GM04504 (cell line): ENCODE measurements around the gene TGFBR2.
A peak's percentile ranks its signal among the peaks of the same experiment; 100 is the strongest.
"Not testable (repeated sequence)": the region's sequence is repeated elsewhere in the genome, so short reads cannot be mapped to it uniquely, and the experiment has no call there.

Source experiments
- DNase-seq: peaks from one replicate; pipeline ENCODE4 v3.0.0-alpha.2; 2012; ENCODE audit warnings: low read depth

TGFBR2 gene

DNA sequence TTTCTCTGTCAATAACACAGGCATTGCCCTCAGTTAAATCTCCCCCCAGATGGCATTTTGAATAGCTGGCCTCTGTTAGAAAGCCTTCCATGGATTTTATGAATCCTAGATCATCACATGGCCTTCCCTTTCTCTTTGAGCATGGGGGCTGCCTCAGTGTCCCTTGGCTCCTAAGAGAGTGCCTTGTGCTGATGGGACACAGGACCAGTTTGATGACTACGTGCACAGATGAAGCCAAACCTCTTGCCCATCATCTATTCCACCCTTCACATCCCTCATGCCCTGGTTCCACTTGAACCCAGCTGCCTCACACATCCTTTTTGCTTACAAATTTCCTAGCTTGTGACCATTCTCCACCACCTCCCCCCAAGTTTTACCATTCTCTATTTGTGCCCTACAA is 12.9 kb downstream of the TGFBR2 start:
- DNase-seq: no peak

GRCh38 chr3:30620402-30621360 is 14.3 kb downstream of the TGFBR2 start:
- DNase-seq: no peak

- no peak for DNase-seq
Measured at GRCh38 chr3:30621576-30621975, 15.2 kb downstream of the TGFBR2 start.

DNA sequence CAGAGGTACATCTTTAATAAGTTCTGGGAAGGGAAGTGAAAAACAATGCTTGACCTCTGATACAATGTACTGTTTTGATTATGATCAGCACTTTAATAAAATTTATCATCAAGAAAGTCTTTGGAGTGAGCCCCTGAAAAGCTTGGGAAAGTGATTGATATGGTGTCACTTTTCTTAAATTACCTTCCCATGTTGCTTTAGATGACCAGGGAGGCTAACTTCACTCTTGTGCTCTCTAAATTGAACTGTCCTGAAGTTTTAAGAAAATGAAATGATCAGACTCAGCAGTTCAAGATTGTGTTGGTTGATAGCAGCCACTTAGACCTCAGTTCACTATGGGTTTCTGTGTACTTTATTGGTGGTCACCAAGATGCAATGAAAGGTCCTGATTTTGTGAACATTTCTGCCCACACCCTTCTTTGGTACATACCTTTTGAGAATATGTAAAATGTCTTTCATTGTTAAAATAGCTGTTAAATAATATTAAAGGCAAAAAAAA is 15.7 kb downstream of the TGFBR2 start:
- DNase-seq: no peak

- no peak for DNase-seq
Measured at GRCh38 chr3:30622790-30623189, 16.4 kb downstream of the TGFBR2 start.

- no peak for DNase-seq
Measured at GRCh38 chr3:30623351-30623750, 16.9 kb downstream of the TGFBR2 start.

DNA sequence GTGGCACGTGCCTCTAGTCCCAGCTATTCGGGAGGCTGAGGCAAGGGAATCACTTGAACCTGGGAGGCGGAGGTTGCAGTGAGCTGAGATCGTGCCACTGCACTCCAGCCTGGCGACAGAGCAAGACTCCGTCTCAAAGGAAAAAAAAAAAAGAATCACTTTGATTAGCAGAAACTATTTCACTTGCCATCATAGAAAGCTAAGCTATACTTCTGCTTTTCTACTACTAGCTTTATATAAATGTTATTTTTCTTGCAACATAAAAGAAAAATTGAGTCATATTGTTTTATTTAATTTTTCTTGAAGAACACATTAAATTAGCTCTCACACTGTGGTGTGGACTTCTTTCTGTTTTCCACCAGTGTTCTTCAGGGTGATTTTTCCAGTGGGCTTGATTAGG is 18.1 kb downstream of the TGFBR2 start:
- not testable (repeated sequence) for DNase-seq

GRCh38 chr3:30625541-30626438 is 19.4 kb downstream of the TGFBR2 start:
- peak; percentile 46 for DNase-seq

DNA sequence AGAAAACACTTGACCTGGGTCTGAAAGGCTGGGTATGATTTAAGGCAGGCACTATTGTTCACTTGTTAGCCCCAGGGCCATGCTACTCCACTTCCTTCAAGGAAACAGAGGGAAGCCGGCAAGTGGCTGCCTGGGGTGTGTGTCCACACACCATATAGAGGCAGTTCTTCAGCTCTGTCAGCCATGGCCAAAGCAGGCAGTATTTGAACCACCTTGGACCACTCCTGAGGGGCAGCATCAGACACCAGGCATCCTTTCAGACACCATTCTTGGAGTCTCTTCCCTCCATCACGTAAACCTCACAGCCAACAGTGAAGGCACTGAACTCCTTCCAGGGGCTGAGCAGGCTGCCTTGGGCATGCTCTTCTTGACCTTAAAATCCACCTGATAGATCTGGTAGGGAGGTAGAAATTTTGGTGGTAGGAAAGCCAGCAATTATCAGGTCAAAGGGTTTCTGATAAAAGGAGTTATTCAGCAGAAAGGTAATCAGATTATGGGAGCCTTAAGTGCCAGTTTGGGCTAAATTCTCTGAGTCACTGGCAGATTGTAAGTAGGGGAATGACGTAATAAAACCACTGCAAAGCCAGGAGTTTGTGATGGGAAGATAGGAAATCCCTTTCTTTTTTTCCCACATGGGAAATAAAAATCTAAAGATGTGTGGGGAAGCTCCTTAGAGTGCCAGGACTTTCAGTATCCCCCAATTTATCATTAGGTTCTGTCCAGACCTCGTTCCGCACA is 20.2 kb downstream of the TGFBR2 start:
- no peak for DNase-seq

GRCh38 chr3:30628205-30628900 is 22.0 kb downstream of the TGFBR2 start:
- no peak for DNase-seq

DNA sequence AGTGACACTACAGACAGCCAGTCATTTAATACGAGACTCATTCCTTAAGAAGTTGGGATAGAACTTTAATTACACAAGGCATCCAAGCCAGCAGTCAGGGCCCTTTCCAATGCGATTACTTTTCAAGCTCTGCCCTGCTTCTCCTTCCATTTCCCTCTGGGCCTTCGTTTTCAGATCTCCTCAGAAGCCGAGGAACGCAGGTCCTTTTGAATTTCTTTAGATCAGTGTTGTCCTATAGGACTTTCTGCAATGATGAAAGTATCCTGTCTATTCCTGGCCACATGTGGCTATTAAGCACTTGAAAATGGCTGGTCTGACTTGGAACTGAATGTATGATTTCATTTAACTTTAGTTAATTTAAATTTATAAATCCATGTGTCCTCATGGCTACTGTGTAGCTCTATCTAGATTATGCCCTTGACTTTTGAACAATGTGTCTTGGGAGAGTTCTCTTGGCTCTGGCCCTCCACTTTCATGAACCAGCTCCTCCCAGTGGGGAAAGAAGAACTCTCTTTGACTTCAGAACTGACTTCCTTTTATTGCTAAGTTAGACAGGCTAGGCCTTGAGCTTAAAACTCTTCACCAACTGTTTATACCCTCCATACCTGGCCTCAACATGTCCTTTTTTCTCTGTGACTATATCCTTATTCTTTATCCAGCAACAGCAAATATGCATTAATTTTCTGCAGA is 22.6 kb downstream of the TGFBR2 start:
- DNase-seq: no peak

DNA sequence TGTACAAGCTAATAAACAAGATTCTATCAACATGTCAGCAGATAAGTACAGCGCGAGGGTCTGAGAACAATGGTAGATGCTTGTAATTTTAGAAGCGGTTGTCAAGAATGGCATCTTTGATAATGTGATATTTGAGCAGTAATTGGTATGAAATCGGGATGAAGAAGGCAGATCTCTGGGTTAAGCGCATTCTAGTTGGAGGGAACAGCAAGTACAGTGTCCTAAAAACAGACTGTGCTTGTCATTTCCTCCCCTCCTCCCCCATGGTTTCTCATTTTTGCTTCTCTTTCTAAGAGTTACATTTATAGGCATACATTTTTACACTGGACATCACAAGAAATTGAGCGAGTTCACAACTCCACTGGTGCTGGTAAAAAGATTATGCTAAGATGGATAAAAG is 23.3 kb downstream of the TGFBR2 start:
- no peak for DNase-seq

DNA sequence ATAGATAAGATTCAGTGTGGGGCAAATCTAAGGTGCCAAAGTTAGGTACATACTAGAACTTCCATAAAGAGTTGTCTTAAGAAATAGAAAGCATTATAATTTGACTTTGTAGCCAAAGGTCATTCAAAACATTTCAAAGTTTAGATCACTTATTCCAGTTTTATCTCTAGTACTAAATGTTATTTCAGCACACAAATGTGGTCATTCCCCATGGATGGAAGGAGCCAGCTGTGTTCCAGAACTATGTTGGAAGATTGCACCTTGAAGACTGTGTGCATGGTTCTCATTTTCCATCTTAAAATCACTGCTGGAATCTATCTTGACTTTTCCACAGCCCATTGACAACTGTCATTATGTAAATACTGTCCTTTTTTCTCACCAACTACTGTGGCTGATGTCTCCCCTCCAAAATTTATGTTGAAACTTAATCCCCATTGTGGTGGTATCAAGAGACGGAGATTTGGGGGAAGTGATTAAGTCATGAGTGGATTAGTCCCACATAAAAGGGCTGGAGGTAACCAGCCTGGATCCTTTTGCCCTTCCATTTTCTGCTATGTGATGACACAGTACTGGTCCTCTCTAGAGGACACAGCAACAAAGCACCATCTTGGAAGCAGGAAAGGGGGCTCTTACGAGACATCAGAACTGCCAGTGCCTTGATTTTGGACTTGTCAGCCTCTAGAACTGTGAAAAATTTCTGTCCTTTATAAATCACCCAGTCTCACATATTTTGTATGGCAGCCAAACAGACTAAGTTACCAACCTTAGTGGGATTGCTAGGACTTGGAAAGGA is 24.0 kb downstream of the TGFBR2 start:
- no peak for DNase-seq

DNA sequence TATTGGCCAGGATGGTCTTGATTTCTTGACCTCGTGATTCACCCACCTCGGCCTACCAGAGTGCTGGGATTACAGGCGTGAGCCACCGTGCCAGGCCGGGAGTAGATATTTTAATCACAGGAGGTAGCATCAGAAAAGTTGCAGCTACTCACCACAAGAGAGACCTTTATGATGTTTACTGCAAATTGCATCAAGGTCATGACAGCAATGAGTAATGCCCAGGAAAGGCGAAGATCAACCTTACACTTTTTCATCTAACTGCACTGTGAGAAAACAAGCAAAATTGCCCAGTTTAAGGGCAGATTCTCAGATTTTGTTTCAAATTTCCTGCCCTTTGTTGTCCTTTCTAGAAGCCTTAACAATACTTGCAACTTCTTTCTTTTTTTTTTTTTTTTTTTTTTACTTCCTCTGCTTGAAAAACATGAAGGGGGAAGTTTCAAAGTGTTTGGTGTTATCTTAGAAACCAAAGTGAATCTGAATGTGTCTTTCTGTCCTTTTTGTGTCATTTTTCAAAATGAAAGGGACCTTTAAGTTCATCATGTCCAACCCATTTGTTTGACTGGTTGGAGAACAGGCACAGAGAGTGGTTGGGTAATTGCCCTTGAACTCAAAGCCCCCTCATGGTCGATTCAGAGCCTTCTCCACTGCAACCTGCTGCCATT is 25.0 kb downstream of the TGFBR2 start:
- DNase-seq: no peak

- peak; percentile 47 for DNase-seq
Measured at GRCh38 chr3:30632065-30632464, 25.7 kb downstream of the TGFBR2 start.

DNA sequence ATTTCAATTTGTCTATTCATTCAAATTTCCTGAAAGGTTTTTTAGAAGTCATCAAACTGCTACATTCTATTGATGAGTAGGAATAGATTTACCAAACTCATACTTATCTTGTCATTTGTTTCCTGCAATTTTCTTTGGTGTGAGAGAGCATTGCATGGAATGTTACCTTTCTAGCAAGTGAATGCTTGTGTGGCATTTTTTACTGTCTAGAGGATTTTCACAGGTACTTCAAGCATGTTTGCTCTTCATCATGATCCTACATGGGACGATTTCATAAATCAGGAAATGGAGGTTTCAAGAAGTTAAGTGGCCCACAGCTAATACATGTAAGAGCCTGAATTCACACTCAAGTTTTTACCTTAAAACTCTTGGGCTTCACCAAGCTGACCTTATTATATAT is 26.1 kb downstream of the TGFBR2 start:
- DNase-seq: no peak

- no peak for DNase-seq
Measured at GRCh38 chr3:30633718-30634117, 27.3 kb downstream of the TGFBR2 start.

DNA sequence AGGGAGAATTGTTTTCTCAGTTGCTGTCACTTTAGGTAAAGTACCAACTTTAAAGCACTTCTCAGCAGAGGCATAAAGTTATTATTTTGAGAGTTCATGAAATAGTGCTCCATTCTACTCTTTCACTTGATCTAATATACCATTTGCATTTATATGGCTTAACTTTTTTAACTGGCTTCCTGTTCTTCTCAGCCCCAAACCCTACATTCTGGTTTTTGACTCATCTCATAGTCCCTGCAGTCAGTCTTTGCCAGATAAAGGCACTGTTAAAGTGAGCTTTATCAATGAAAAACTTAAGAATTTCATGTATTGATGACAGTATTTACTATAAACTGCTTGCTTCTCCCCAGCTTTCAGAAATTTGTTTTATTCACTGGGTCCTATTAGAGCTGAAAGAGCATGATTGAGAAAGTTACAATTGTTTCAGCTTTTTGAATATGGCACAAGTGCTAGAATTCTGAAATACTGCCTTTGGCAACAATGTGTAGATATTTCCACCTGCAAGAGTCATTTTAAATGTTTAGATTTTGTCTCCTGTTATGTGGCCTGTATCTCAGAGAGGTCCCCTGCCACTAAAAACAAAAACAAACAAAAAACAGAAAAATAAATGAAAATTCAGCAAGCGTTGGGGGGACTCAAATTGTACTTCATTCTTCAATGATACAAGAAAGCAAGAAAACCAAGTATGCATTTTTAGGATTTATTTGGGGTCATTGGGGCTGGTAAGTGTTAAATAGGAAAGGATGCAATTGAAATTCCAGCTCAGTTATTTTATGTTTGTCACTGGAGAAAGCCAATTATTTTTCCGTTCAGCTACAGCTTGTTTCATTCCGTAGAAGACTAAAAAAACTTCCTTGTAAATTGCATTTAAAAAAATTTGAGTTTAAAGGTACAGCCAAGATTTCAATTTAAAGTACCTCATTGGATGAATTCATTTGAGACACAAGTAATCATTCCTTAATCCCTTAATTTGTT is 28.6 kb downstream of the TGFBR2 start:
- no peak for DNase-seq
